Activated CD8-positive, alpha-beta T cell treated with anti-CD3 and anti-CD28 coated beads for 36 hours (primary cell): Measurements from ENCODE around the gene FAM53C. TPM values are rescaled to one million over a fixed set of nuclear protein-coding genes. Genes with fewer than 3 reads are reported as not detected.
"Not testable (repeated sequence)": the region's sequence is repeated elsewhere in the genome, so short reads cannot be mapped to it uniquely, and the experiment has no call there.

ENCODE experiments used
- ATAC-seq: fragments of 200-7000 bp; cut with Tn5 transposase; one replicate; pipeline ENCODE4 v1.10.0; 2021; ENCODE audit warnings: mild to moderate bottlenecking, moderate library complexity
- CTCF ChIA-PET: fragments of 350-600 bp; sonication (Branson Sonifier 250); formaldehyde crosslinking; loops from one replicate; lab custom pipeline; 2021; ENCODE audit warnings: antibody characterized with exemption; lab: Charles Lee
- POLR2A ChIA-PET: fragments of 350-600 bp; sonication (Branson Sonifier 250); formaldehyde crosslinking; loops from one replicate; lab custom pipeline; 2021; ENCODE audit warnings: antibody characterized with exemption; lab: Charles Lee
- DNase-seq: peaks from one replicate; pipeline ENCODE4 v3.0.0-alpha.2; 2020
- H3K27ac Mint-ChIP-seq: one replicate; pipeline ENCODE4 v1.8.0; 2021; ENCODE audit warnings: mild to moderate bottlenecking, mixed read lengths
- H3K27me3 Mint-ChIP-seq: one replicate; pipeline ENCODE4 v1.8.0; 2021; ENCODE audit warnings: mixed read lengths
- H3K36me3 Mint-ChIP-seq: one replicate; pipeline ENCODE4 v1.8.0; 2021; ENCODE audit warnings: low read depth, mixed read lengths
- H3K4me1 Mint-ChIP-seq: one replicate; pipeline ENCODE4 v1.8.0; 2021; ENCODE audit warnings: low read depth, mixed read lengths
- H3K4me3 Mint-ChIP-seq: one replicate; pipeline ENCODE4 v1.8.0; 2021; ENCODE audit warnings: mild to moderate bottlenecking, moderate library complexity, mixed read lengths
- H3K9me3 Mint-ChIP-seq: one replicate; pipeline ENCODE4 v1.8.0; 2021; ENCODE audit warnings: mixed read lengths
- intact Hi-C: fragments of 100-400 bp; cut with micrococcal nuclease; formaldehyde crosslinking; loops from one replicate; pipeline ENCODE4 v1.10.0; 2022
- total RNA-seq, 2 experiments: library from RNA; stranded (reverse); gene quantifications; one replicate each; pipeline ENCODE4 v1.2.3, GENCODE V29; 2021
- TF ChIP-seq, protein P1 (sequence below): fragments of 200-600 bp; IDR thresholded peaks from one replicate; pipeline ENCODE4 v1.8.0; 2022; ENCODE audit warnings: antibody characterized with exemption, mild to moderate bottlenecking

FAM53C gene
- total RNA-seq, 2 experiments from 2014 or later, result 25.8 to 29.1 TPM

- H3K4me3 Mint-ChIP-seq, result no peak overlapping the region
Measured at GRCh38 chr5:138316355-138316754, 21.7 kb upstream of the FAM53C start.

DNA sequence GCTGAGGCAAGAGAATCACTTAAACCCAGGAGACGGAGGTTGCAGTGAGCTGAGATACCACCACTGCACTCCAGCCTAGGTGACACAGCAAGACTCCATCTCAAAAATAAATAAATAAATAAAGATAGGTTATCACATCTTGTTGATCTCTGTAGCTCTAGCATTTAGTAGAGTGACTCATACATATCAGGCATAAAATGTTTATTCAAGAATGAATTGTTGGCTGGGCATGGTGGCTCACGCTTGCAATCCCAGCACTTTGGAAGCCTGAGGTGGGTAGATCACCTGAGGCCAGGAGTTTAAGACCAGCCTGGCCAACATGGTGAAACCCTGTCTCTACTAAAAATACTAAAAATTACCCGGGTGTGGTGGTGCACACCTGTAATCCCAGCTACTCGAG, 19.9 kb upstream of the FAM53C start:
- H3K4me3 Mint-ChIP-seq, H3K4me1 Mint-ChIP-seq, DNase-seq, H3K27ac Mint-ChIP-seq, H3K9me3 Mint-ChIP-seq, ATAC-seq, H3K27me3 Mint-ChIP-seq, H3K36me3 Mint-ChIP-seq, intact Hi-C loops, POLR2A ChIA-PET: not testable (repeated sequence)
- CTCF ChIA-PET, result interaction anchor here (3.7 kb wide), 1 partner anchor 34 kb away, joined by 9 read pairs; the partner anchor contains the start of gene KDM3B

More at GRCh38 chr5:138316355-138316754, 21.7 kb upstream of the FAM53C start:
- ChIA-PET CTCF (interaction anchor here (0.7 to 3.7 kb wide), 2 partner anchors 9 to 36 kb away, joined by 3 to 9 read pairs; partner anchors contain the start of gene KDM3B), POLR2A (interaction anchor here (0.6 kb wide), 1 partner anchor 177 kb away, joined by 3 read pairs; no protein-coding TSS in a partner anchor)
- DNase-seq, result no peak
- peaks cover 2% of the 10 kb centered on the region for H3K27me3 Mint-ChIP-seq
- ATAC-seq, result no peak
- no peaks in the 10 kb centered on the region for H3K9me3 Mint-ChIP-seq
- H3K4me1 Mint-ChIP-seq, result no peaks in the 10 kb centered on the region
- intact Hi-C loops, result no loop called here
- no peak overlapping the region for H3K27ac Mint-ChIP-seq
- H3K36me3 Mint-ChIP-seq, result no peaks in the 10 kb centered on the region
- TF ChIP-seq, protein P1, sequence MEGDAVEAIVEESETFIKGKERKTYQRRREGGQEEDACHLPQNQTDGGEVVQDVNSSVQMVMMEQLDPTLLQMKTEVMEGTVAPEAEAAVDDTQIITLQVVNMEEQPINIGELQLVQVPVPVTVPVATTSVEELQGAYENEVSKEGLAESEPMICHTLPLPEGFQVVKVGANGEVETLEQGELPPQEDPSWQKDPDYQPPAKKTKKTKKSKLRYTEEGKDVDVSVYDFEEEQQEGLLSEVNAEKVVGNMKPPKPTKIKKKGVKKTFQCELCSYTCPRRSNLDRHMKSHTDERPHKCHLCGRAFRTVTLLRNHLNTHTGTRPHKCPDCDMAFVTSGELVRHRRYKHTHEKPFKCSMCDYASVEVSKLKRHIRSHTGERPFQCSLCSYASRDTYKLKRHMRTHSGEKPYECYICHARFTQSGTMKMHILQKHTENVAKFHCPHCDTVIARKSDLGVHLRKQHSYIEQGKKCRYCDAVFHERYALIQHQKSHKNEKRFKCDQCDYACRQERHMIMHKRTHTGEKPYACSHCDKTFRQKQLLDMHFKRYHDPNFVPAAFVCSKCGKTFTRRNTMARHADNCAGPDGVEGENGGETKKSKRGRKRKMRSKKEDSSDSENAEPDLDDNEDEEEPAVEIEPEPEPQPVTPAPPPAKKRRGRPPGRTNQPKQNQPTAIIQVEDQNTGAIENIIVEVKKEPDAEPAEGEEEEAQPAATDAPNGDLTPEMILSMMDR, result no peak

DNA sequence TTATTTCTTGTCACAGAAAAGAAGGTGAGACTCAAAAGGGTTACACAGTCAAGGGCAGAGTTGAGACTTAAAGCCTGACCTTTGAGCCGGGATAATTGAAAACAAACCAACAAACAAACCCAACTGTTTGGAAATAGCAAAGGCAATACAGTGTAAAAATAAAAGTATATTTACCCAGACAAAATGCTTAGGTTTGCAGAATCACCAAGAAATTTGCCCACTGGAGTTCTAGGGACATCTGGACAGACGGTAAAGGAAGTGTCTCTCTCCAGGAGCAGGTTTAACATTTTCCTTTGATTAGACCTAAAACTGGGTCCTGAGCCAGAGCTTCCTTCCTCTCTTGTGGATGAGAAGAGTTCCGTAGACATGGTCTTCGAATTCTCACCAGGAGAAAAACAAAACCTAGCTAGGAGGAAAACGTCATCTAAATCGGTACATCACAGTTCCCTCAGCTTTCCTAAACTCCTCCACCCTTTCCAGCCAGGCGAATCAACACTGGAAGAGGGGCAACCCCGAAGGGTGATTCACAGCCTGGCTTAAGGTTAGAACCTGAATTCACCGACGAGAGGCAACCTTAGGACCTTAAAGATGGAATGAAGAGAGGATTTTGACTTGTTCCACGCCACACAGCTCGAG, 7.1 kb upstream of the FAM53C start:
- H3K9me3 Mint-ChIP-seq, result no peaks in the 10 kb centered on the region
- DNase-seq (no peak), ATAC-seq (no peak)
- TF ChIP-seq, protein P1, result no peak
- no peaks in the 10 kb centered on the region for H3K27me3 Mint-ChIP-seq
- H3K4me3 Mint-ChIP-seq, result peak overlapping the region; percentile 97
- CTCF ChIA-PET, result interaction anchor here (1.2 to 15.5 kb wide), 6 partner anchors 21 to 295 kb away, joined by 3 to 322 read pairs (median 4); partner anchors contain the start of genes KDM3B and KIF20A
- H3K4me1 Mint-ChIP-seq, result peaks cover 13% of the 10 kb centered on the region
- H3K36me3 Mint-ChIP-seq, result no peaks in the 10 kb centered on the region
- POLR2A ChIA-PET, result interaction anchor here (0.9 to 2.7 kb wide), 3 partner anchors 9 to 22 kb away, joined by 3 to 18 read pairs (median 4); partner anchors contain the start of gene KDM3B
- intact Hi-C loops, result loop anchor here (2.0 to 10.0 kb wide), 2 partner anchors 116 to 152 kb away; partner anchors contain the start of genes BRD8, CDC23 and KIF20A
- H3K27ac Mint-ChIP-seq, result peak overlapping the region; percentile 86

DNA sequence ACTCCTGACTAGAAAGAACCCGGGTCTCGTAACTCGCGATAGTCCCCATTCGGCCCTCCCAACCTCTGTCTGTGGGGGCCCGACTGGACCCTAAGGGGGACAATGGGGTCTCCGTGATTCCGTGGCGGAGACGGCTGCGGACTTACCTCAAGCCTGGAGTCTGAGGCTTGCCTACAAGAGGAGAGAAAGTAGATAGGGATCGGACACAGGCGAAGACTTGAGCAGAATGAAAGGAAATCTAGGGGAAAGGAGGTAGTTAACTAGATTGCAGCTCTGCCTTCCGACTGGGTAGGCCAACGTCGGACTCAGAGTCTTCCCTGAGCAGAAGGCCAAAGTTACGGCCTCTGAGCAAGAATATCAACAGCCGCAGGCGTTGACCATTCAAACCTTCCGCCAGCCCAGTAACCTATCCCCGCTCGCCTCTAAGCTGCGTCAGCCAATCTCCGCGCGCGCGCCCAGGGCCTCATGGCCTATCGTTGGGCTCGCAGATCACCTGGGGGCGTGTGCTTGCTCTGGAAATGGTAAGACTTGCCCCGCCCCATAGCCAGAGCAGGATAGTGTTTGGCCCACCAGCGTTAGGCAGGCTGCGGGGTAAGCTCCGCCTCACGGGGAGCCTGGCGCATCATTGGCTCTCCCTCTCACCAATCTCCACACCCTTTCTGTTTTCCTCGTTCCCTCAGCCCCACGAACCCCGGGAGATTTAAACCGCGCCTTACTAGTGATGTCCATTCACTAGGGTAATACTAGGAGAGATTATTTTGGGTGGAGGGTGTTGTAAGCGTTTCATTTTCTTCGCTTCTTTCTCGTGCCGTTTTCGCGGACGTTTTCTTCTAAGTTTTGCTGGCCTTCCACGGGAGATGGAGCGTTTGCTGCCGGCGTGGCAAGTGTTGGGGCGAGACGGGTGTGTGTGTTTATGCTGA, 6.4 kb upstream of the FAM53C start, which contains the start of gene CDC25C:
Gene CDC25C, minus strand, starts transcription at position 356 of the 920 bp plus-strand sequence. CDS start 624 bp downstream, outside the sequence.
- ATAC-seq (peak; percentile 99), DNase-seq (peak; percentile 99)
- CTCF ChIA-PET, result interaction anchor here (0.8 to 15.5 kb wide), 7 partner anchors 20 to 296 kb away, joined by 3 to 322 read pairs (median 4); partner anchors contain the start of genes CDC23, KDM3B and KIF20A
- TF ChIP-seq, protein P1, result no peak
- Mint-ChIP-seq H3K36me3 (no peaks in the 10 kb centered on the region), H3K27ac (peak within 1 kb of the TSS; percentile 86), H3K9me3 (no peaks in the 10 kb centered on the region), H3K4me1 (peaks cover 13% of the 10 kb centered on the region), H3K27me3 (no peaks in the 10 kb centered on the region), H3K4me3 (peak within 1 kb of the TSS; percentile 97)
- POLR2A ChIA-PET, result interaction anchor here (0.6 to 2.7 kb wide), 8 partner anchors 8 to 153 kb away, joined by 3 to 18 read pairs (median 4); partner anchors contain the start of genes BRD8, KDM3B and KIF20A
- intact Hi-C loops, result loop anchor here (2.0 to 10.0 kb wide), 2 partner anchors 117 to 153 kb away; partner anchors contain the start of genes BRD8, CDC23 and KIF20A
